Measurements from ENCODE around the gene USP3. TPM values are rescaled to one million over a fixed set of nuclear protein-coding genes. Genes with fewer than 3 reads are reported as not detected.

Gene USP3
- total and polyA plus RNA-seq, 9 of the 15 experiments (the other 6 are each of a cell fraction or from before 2014, with no cell fraction given) = 17.3 to 54.3 (median 34.8) TPM

DNA sequence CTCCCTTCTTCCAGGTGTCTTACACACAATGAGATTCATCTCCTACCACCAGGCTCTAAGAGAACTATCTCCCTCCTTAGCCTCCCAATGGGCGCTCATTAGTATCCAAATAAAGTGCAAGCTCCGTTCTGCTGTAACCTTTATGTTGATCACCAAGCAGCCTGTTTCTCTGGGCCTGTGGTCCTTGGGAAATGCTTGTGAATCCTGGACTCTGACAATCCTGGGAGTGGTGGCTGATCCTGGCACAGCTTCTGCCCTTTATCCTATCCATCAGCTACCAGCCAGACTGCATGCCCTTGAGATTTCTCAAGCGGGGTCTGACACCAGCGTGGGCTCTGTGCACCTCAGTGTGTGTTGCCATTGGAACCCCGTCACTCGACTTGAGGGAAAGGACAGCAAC, 26.1 kb upstream of the USP3 start (continued):
- TF ChIP-seq REST (IDR thresholded peaks at IDR 0.05; ENCODE audit: borderline replicate concordance) (no peak), REST (CRISPR knock-in tag; IDR thresholded peaks at IDR 0.05; ENCODE audit: low read depth) (no peak), FOXJ2 (tag; IDR thresholded peaks at IDR 0.05) (no peak), ZNF133 (CRISPR knock-in tag; IDR thresholded peaks at IDR 0.05) (no peak), HDAC1 (IDR thresholded peaks at IDR 0.05) (no peak), LARP7 (IDR thresholded peaks at IDR 0.05) (no peak), MNT (conservative IDR thresholded peaks at IDR 0.05) (no peak), HDAC6 (IDR thresholded peaks at IDR 0.05; ENCODE audit: low read depth, low read length) (no peak), FOXM1 (IDR thresholded peaks at IDR 0.05; ENCODE audit: low read depth) (no peak), FOXM1 (CRISPR knock-in tag; IDR thresholded peaks at IDR 0.05; ENCODE audit: low read depth) (no peak), ZNF347 (CRISPR knock-in tag; IDR thresholded peaks at IDR 0.05; ENCODE audit: low read depth) (no peak), PHF20 (IDR thresholded peaks at IDR 0.05; ENCODE audit: partially characterized antibody) (no peak)

Measured in K562 (cell line).